Subcutaneous abdominal adipose tissue (tissue), 5 donors: ENCODE data around the gene ZEB1.

Experiments used
- H3K27ac ChIP-seq: one replicate; pipeline ENCODE4 v1.7.0; 2013; ENCODE audit warnings: low read depth, mild to moderate bottlenecking, inconsistent platforms, low read length, moderate library complexity
- H3K27me3 ChIP-seq, 5 donors: one replicate each; pipeline ENCODE4 v1.7.0; 2013; ENCODE audit warnings: low read length in 5 of 5, inconsistent platforms in 1 of 5; ENCODE audit not compliant: control insufficient read depth in 5 of 5, insufficient read depth in 4 of 5
- H3K36me3 ChIP-seq, 5 donors: one replicate each; pipeline ENCODE4 v1.7.0; 2013; ENCODE audit warnings: low read length in 5 of 5; ENCODE audit not compliant: control insufficient read depth in 5 of 5, insufficient read depth in 5 of 5
- H3K4me1 ChIP-seq, 5 donors: one replicate each; pipeline ENCODE4 v1.7.0; 2013; ENCODE audit warnings: low read length in 5 of 5, mild to moderate bottlenecking in 3 of 5, moderate library complexity in 1 of 5; ENCODE audit not compliant: control insufficient read depth in 5 of 5, insufficient read depth in 5 of 5
- H3K4me3 ChIP-seq, 5 donors: one replicate each; pipeline ENCODE4 v1.7.0; 2013; ENCODE audit warnings: low read length in 5 of 5, low read depth in 1 of 5
- H3K9ac ChIP-seq, 5 donors: one replicate each; pipeline ENCODE4 v1.7.0; 2013; ENCODE audit warnings: low read length in 5 of 5, mild to moderate bottlenecking in 4 of 5, moderate library complexity in 3 of 5
- H3K9me3 ChIP-seq, 5 donors: one replicate each; pipeline ENCODE4 v1.7.0; 2013; ENCODE audit warnings: low read length in 5 of 5; ENCODE audit not compliant: control insufficient read depth in 5 of 5
- donor health status: healthy.
- donor health status: healthy.
- donor health status: healthy.
- donor health status: healthy.
- donor health status: healthy.

ZEB1 gene

DNA sequence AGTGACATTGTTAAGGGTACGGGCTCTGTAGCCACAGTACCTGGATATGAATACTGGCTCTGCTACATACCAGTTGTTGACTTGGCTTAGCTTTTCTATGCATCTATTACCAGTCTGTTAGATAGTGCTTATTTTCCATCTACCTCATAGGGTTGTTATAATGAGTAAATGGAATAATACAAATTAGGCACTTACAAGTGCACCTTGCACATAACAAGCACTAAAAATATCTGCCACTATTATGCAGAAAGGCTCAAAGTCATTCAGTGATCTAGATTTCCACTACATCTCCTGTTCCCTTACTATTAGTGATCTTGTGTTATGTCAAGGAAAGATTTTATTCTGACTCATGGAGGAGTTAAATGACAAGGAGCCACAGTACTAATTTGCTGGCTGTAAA is 27.9 kb upstream of the ZEB1 start:
- H3K36me3 ChIP-seq, result no peaks in the 10 kb centered on the region
- no peaks in the 10 kb centered on the region for H3K4me1 ChIP-seq
- no peak overlapping the region for H3K4me3 ChIP-seq
- H3K27ac ChIP-seq, result no peak overlapping the region
- H3K9ac ChIP-seq, result no peak overlapping the region
- H3K27me3 ChIP-seq, result no peaks in the 10 kb centered on the region
- no peaks in the 10 kb centered on the region for H3K9me3 ChIP-seq

DNA sequence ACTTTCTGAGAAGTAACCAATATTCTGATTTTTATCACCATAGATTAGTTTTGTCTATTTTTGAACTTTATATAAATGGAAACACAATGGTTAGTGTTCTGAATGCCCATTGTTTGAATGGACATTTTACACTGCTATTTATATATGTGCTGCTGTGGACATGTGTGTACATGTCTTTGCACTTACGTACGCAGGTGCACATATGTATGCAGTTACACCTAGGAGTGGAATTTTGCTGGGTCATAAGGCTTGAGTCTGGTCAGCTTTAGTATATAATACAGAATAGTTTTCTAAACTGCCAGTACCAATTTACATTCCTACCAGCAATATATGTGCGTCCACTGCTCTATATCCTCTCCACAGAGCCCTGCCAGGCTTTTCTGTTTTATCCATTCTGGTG is 24.5 kb upstream of the ZEB1 start:
- Histone ChIP-seq H3K9me3 (no peaks in the 10 kb centered on the region), H3K27me3 (no peaks in the 10 kb centered on the region), H3K27ac (no peak overlapping the region), H3K36me3 (no peaks in the 10 kb centered on the region), H3K4me1 (peaks cover 0 to 3% (median 0%) of the 10 kb centered on the region in 5 donors), H3K9ac (no peak overlapping the region), H3K4me3 (no peak overlapping the region)

DNA sequence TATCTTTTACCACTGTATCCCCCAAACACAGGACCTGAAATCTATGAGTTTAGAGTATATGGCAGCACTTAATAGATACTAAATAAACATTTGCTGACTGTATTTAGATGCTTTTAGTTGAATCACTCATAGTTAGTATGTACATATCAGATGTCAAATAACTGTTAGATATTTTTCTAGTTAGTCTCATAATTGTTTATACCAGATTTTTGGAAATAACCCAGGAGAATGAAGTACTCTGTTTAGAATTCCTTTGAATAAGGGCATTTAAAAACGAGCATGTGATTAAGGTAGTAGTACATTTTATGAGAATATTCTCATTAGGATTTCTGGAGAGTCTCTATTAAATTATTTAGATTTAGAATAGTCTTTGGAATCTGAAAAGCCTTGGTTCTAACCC is 22.3 kb upstream of the ZEB1 start:
- no peaks in the 10 kb centered on the region for H3K36me3 ChIP-seq

DNA sequence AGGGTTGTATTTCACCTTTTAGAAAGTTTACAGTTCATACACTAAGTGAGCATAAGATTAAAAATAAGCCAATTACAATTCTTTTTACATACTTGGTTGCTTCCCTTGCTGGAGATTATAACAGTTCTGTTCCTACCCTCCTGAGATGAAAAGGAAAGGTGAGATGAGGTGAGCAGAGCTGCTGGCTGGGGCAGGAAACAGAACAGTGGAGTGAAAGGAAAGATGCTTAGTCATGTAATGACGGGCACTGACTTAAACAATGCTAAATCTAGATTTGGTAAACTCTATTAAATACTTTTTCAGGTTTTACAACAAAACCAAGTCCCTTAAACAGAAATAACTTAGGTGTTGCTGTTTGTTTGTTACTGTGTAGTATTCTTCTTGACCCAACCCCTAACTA is 19.9 kb upstream of the ZEB1 start:
- Histone ChIP-seq H3K27me3 (no peaks in the 10 kb centered on the region), H3K9ac (no peak overlapping the region), H3K4me3 (no peak overlapping the region), H3K9me3 (no peaks in the 10 kb centered on the region), H3K36me3 (no peaks in the 10 kb centered on the region), H3K4me1 (peaks cover 0 to 3% (median 0%) of the 10 kb centered on the region in 5 donors), H3K27ac (no peak overlapping the region)

More for the DNA sequence above, 22.3 kb upstream of the ZEB1 start:
- no peak overlapping the region for H3K4me3 ChIP-seq
- H3K27me3 ChIP-seq, result no peaks in the 10 kb centered on the region
- no peaks in the 10 kb centered on the region for H3K9me3 ChIP-seq
- no peak overlapping the region for H3K27ac ChIP-seq
- peaks cover 0 to 3% (median 0%) of the 10 kb centered on the region in 5 donors for H3K4me1 ChIP-seq
- H3K9ac ChIP-seq, result no peak overlapping the region

DNA sequence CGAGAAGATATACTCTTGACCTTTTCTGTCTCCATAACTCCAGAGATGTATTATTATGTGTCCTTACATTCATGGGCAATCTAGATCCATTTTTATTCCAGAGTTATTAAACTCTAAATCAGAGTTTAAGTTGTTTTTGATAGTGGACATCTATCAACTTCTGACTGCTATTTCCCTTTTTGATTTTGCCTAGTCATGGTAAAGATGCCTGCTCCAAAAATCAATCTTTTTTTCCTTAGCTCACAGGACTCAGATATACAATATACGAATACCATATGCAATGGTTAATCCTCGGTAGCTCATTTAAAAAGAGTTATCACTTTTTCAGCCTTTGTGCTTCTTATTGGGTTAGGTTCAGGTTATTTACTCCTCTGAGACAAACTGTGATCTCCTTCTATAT is 15.8 kb upstream of the ZEB1 start:
- no peak overlapping the region for H3K4me3 ChIP-seq
- peaks cover 0 to 6% (median 3%) of the 10 kb centered on the region in 5 donors for H3K4me1 ChIP-seq
- no peaks in the 10 kb centered on the region for H3K9me3 ChIP-seq
- no peaks in the 10 kb centered on the region for H3K27me3 ChIP-seq
- no peaks in the 10 kb centered on the region for H3K36me3 ChIP-seq
- no peak overlapping the region for H3K27ac ChIP-seq
- H3K9ac ChIP-seq, result no peak overlapping the region

DNA sequence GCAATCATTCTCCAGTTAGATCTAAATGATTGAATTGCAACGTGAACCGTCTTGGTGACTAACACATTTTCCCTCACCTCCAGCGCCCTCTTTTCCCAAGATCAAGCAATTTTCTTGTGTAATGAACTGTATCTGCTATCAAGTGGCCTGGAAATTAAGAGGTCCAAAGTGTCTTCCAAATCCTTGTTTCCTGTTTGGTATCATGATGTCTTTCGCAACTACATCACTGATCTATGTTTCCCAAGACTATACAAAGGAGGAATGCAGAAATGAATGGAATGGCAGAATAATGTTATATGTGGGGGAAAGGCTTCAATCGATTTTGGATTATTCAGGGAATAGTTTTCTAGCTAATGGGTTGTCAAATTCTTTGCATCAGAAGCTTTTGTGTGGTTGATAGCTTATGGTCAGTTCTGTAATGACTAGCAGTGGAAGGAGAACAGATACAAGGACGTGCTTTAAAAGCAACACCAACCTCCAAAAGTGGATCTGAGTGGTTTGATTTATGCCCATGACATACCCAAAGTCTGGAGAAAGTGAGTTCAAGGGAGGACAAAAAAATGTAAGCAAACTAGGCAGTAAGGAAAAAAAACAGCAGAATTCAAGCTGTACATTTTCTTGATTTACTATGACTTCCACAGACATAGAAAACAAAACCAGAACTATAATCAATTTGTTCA is 14.6 kb upstream of the ZEB1 start:
- H3K27me3 ChIP-seq, result no peaks in the 10 kb centered on the region
- H3K4me3 ChIP-seq, result peak overlapping the region in 1 of 5 donors; percentile 22
- no peaks in the 10 kb centered on the region for H3K9me3 ChIP-seq
- peaks cover 0 to 6% (median 0%) of the 10 kb centered on the region in 5 donors for H3K4me1 ChIP-seq
- peak overlapping the region in 1 of 5 donors; percentile 2 for H3K9ac ChIP-seq
- no peaks in the 10 kb centered on the region for H3K36me3 ChIP-seq
- no peak overlapping the region for H3K27ac ChIP-seq

DNA sequence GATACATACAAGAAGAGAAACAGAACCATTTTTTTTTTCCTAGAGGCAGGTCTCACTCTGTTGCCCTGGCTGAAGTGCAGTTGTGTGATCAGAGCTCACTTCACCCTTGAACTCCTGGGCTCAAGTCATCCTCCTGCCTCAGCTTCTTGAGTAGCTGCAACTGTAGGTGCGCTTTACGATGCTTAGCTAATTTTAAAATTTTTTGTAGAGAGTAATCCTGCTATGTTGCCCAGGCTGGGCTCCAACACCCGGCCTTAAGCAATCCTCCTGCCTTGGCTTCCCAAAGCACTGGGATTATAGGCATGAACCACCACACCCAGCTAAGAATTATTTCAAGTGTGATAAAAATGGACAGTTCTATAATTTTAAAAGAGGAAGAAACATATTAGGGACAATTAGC is 5.6 kb upstream of the ZEB1 start:
- H3K9me3 ChIP-seq, result no peaks in the 10 kb centered on the region
- peaks cover 0 to 5% (median 0%) of the 10 kb centered on the region in 5 donors for H3K36me3 ChIP-seq
- H3K27me3 ChIP-seq, result no peaks in the 10 kb centered on the region
- H3K9ac ChIP-seq, result no peak overlapping the region
- no peak overlapping the region for H3K27ac ChIP-seq
- H3K4me3 ChIP-seq, result no peak overlapping the region
- peaks cover 0 to 26% (median 24%) of the 10 kb centered on the region in 5 donors for H3K4me1 ChIP-seq

DNA sequence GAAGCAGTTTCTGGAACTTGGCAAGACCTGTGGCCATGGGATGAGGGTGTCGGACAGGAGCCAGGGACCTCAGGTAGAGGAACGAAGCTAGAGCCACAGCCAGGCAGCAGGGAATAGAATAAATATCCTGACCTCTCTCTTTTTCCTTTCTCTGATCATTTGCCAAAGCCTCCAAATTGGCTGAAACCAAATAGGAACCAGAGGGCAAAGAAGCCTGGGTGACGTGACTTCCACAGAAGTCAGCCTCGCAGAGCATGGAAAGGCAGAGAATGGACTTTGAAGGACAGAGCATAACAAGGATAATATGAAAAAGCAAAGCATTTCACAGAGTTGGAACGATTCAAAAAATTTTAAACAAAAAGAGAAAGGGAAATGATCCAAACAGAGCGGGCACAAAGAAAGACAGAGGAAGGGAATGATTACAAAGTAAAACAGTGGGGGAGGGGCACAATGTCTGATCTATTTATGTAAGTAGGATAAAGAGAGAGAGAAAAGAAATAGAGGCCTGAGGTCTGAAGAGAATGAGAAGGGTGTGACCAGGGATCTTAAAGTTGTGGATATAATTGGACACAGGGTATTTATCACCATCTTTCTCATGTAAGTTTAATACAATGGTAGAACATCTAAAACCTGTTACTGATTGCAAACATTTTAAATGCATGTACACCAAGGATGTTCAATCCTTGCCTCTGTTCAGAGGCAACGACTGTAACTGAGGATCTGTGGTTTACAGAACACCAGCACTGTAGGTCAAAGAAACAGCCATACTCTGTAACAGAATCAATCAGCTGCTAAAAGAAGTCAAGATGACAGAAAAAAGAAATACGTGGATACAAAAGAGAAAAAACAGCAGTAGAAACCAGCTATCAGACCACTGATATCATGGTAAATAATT is 4.5 kb upstream of the ZEB1 start:
- Histone ChIP-seq H3K27ac (peak overlapping the region; percentile 42), H3K9me3 (no peaks in the 10 kb centered on the region), H3K9ac (no peak overlapping the region), H3K4me3 (no peak overlapping the region), H3K27me3 (no peaks in the 10 kb centered on the region), H3K4me1 (peaks cover 0 to 28% (median 24%) of the 10 kb centered on the region in 5 donors), H3K36me3 (peaks cover 0 to 5% (median 0%) of the 10 kb centered on the region in 5 donors)

DNA sequence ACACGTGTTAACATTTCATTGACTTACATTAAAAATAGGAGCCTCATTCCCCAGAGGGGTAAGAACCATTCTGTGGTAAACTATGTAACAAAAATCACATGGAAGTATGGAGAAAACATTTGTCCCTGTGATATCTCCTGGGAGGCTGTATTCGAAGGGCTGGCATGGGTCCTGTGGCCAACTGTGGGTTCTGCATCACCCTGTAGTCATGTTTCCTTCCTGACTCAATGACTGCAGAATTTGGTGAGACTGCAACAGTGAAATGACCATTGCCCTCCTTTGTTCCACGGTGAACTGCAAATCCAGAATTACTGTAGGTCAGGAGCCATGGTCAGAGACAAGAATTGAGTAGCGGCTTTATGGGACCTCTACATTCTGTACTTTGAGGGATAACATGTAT is 3.6 kb upstream of the ZEB1 start:
- H3K9me3 ChIP-seq, result no peaks in the 10 kb centered on the region
- H3K9ac ChIP-seq, result no peak overlapping the region
- peaks cover 0 to 5% (median 0%) of the 10 kb centered on the region in 5 donors for H3K36me3 ChIP-seq
- no peaks in the 10 kb centered on the region for H3K27me3 ChIP-seq
- peaks cover 0 to 32% (median 28%) of the 10 kb centered on the region in 5 donors for H3K4me1 ChIP-seq
- no peak overlapping the region for H3K4me3 ChIP-seq
- peak overlapping the region; percentile 42 for H3K27ac ChIP-seq

DNA sequence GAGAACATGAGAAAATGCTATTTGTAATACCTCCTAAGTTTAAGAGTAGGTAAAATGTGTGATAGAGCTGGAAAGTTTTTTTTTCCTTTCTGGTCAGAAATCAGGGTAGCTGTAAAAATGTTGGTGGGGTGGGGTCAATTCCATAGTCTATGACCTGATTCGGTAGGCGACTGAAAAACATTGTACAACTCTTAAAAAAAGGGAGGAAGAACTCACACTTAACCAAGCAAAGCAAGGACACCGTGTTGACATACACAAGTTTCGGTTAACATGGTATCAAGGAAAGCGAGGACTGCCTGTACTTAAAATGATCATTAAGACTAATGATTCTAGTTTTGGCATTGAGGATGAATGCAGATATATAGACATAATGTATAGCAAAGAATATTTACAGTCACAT is 1.8 kb upstream of the ZEB1 start:
- Histone ChIP-seq H3K9me3 (no peaks in the 10 kb centered on the region), H3K4me1 (peaks cover 0 to 49% (median 42%) of the 10 kb centered on the region in 5 donors), H3K27me3 (no peaks in the 10 kb centered on the region), H3K27ac (peak overlapping the region; percentile 89), H3K9ac (no peak overlapping the region), H3K4me3 (no peak overlapping the region), H3K36me3 (peaks cover 0 to 3% (median 0%) of the 10 kb centered on the region in 5 donors)
